Sigmoid colon (tissue), 7 donors: ENCODE measurements around the gene FOXL2NB. TPM values are rescaled to one million over a fixed set of nuclear protein-coding genes. Genes with fewer than 3 reads are reported as not detected.

Experiments
- DNase-seq: peaks from one replicate; pipeline ENCODE4 v3.0.0-alpha.2; 2019
- H3K27ac ChIP-seq, 4 donors: fragments of 200-600 bp; sonication (generic); one replicate each; pipeline ENCODE4 v1.5.1; 2016 to 2019; ENCODE audit warnings: mild to moderate bottlenecking in 1 of 4
- H3K27me3 ChIP-seq, 3 donors: fragments of 200-600 bp; sonication (generic); one replicate each; pipeline ENCODE4 v1.5.1; 2019; ENCODE audit warnings: mild to moderate bottlenecking in 1 of 3
- H3K36me3 ChIP-seq, 4 donors: fragments of 200-600 bp; sonication (generic); one replicate each; pipeline ENCODE4 v1.5.1; 2016 to 2019
- H3K4me1 ChIP-seq, 4 donors: fragments of 200-600 bp; sonication (generic); one replicate each; pipeline ENCODE4 v1.5.1; 2017 to 2019
- H3K4me3 ChIP-seq, 4 donors: fragments of 200-600 bp; sonication (generic); one replicate each; pipeline ENCODE4 v1.5.1; 2017 to 2019; ENCODE audit warnings: mild to moderate bottlenecking in 2 of 4, moderate library complexity in 1 of 4
- H3K9me3 ChIP-seq, 4 donors: fragments of 200-600 bp in 3 of 4; sonication (generic) in 3 of 4; one replicate each; pipeline versions ENCODE4 v1.5.1 to v1.6.1; 2013 to 2019
- EP300 ChIP-seq, 4 donors: sonication (generic); formaldehyde crosslinking; IDR thresholded peaks; one replicate each; pipeline ENCODE4 v1.6.1; 2017; ENCODE audit warnings: antibody characterized with exemption in 4 of 4
- POLR2A ChIP-seq, 2 donors: fragments of 450-650 bp; IDR thresholded peaks; one replicate each; pipeline ENCODE4 v1.6.1; 2016; ENCODE audit warnings: antibody characterized with exemption in 2 of 2, mild to moderate bottlenecking in 2 of 2, moderate library complexity in 2 of 2
- POLR2AphosphoS5 ChIP-seq, 4 donors: sonication (generic); formaldehyde crosslinking; IDR thresholded peaks; one replicate each; pipeline ENCODE4 v1.6.1; 2017; ENCODE audit warnings: antibody characterized with exemption in 4 of 4
- WGBS, 2 donors: extraction: QIAGEN DNeasy Blood & Tissue Kit; methylation state at CpG; one replicate each; pipeline ENCODE4 v1.1.7; 2013; 5-methylcytosine and 5-hydroxymethylcytosine counted together
- intact Hi-C: fragments of 100-400 bp; cut with DNase I; formaldehyde crosslinking; loops from one replicate; pipeline ENCODE4 v1.15.1; 2023
- polyA plus RNA-seq, 3 donors: library from polyadenylated mRNA; stranded (reverse); fragments of 200-250 nt; gene quantifications; one replicate each; pipeline ENCODE4 v1.2.3, GENCODE V29; 2013
- total RNA-seq, 4 donors: library from RNA; depleted of rRNA; stranded (reverse); fragments of >200 nt; gene quantifications; one replicate each; pipeline ENCODE4 v1.1.0, GENCODE V29; 2016
- TF ChIP-seq, protein P1 (sequence below), 4 experiments: fragments of 450-650 bp in 3 of 4; fragments of 200-600 bp in 1 of 4; IDR thresholded peaks; one replicate each; pipeline ENCODE4 v1.5.1; 2016 to 2019; ENCODE audit warnings: antibody characterized with exemption in 4 of 4, mild to moderate bottlenecking in 3 of 4, moderate library complexity in 2 of 4
- donor health status: healthy with polysubstance abuse.
- donor health status: Bipolar disorder and iron deficiency.
- donor health status: healthy.

The FOXL2NB gene
- total and polyA plus RNA-seq, 7 donors, result under 0.01 TPM; not detected in 6

DNA sequence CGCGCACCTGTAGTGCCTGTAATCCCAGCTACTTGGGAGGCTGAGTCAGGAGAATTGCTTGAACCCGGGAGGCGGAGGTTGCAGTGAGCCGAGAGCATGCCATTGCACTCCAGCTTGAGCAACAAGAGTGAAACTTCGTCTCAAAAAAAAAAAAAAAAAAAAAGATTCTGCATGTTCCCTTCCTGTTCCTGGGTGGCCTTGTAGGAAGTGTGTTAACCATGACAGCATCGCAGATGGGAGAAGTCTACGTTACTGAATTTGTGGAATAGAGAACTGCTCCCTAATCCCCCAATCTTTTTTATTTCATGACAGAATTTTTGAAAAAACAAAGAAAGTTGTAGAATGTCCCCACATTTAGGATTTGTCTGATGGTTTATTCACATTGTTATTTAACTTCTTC, 45.5 kb upstream of the FOXL2NB start:
- Histone ChIP-seq H3K9me3 (no peaks in the 10 kb centered on the region), H3K27me3 (no peaks in the 10 kb centered on the region), H3K27ac (no peak overlapping the region), H3K36me3 (no peaks in the 10 kb centered on the region), H3K4me3 (no peak overlapping the region), H3K4me1 (no peaks in the 10 kb centered on the region)
- TF ChIP-seq, protein P1, sequence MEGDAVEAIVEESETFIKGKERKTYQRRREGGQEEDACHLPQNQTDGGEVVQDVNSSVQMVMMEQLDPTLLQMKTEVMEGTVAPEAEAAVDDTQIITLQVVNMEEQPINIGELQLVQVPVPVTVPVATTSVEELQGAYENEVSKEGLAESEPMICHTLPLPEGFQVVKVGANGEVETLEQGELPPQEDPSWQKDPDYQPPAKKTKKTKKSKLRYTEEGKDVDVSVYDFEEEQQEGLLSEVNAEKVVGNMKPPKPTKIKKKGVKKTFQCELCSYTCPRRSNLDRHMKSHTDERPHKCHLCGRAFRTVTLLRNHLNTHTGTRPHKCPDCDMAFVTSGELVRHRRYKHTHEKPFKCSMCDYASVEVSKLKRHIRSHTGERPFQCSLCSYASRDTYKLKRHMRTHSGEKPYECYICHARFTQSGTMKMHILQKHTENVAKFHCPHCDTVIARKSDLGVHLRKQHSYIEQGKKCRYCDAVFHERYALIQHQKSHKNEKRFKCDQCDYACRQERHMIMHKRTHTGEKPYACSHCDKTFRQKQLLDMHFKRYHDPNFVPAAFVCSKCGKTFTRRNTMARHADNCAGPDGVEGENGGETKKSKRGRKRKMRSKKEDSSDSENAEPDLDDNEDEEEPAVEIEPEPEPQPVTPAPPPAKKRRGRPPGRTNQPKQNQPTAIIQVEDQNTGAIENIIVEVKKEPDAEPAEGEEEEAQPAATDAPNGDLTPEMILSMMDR (IDR thresholded peaks at IDR 0.05), result no peak
- TF ChIP-seq POLR2AphosphoS5 (IDR thresholded peaks at IDR 0.05) (no peak), POLR2A (IDR thresholded peaks at IDR 0.05) (no peak), EP300 (IDR thresholded peaks at IDR 0.05) (no peak)
- intact Hi-C loops, result no loop called here
- DNase-seq, result no peak
- 63 to 67% methylated on average over 8 of the region's 8 CpGs for WGBS, 2 donors

- TF ChIP-seq, protein P1 (IDR thresholded peaks at IDR 0.05), result no peak
- TF ChIP-seq EP300 (IDR thresholded peaks at IDR 0.05) (no peak), POLR2A (IDR thresholded peaks at IDR 0.05) (no peak), POLR2AphosphoS5 (IDR thresholded peaks at IDR 0.05) (no peak)
- H3K27ac ChIP-seq, result no peak overlapping the region
- 91 to 95% methylated on average over 1 of the region's 1 CpG for WGBS, 2 donors
- H3K9me3 ChIP-seq, result no peaks in the 10 kb centered on the region
- H3K4me3 ChIP-seq, result no peak overlapping the region
- intact Hi-C loops, result no loop called here
- no peaks in the 10 kb centered on the region for H3K27me3 ChIP-seq
- H3K36me3 ChIP-seq, result no peaks in the 10 kb centered on the region
- DNase-seq, result no peak
- no peaks in the 10 kb centered on the region for H3K4me1 ChIP-seq
Measured at GRCh38 chr3:138902171-138902570, 44.8 kb upstream of the FOXL2NB start.

GRCh38 chr3:138907539-138907938, 39.5 kb upstream of the FOXL2NB start:
- DNase-seq, result no peak
- intact Hi-C loops, result no loop called here
- Histone ChIP-seq H3K27ac (no peak overlapping the region), H3K27me3 (no peaks in the 10 kb centered on the region), H3K9me3 (no peaks in the 10 kb centered on the region), H3K4me3 (no peak overlapping the region), H3K36me3 (no peaks in the 10 kb centered on the region), H3K4me1 (no peaks in the 10 kb centered on the region)
- WGBS, 2 donors, result 82 to 86% methylated on average over 3 of the region's 3 CpGs
- TF ChIP-seq POLR2AphosphoS5 (IDR thresholded peaks at IDR 0.05) (no peak), EP300 (IDR thresholded peaks at IDR 0.05) (no peak), POLR2A (IDR thresholded peaks at IDR 0.05) (no peak)
- TF ChIP-seq, protein P1 (IDR thresholded peaks at IDR 0.05), result no peak

DNA sequence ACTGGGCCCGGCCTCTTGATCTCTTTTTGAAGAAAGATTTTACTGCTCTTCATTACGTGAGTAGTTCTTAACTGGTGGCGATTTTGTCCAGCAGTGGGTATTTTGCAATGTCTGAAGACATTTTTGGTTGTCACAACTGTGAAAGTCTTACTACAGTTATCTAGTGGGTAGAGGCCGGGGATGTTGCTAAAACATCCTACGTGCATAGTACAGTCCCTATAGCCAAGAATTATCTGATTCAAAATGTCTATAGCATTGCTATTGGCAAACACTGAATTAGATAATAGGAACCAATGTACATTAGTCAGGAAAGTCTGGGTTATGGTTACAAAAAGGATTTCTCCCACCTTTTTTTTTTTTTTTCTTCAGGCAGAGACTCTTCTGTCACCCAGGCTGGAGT, 38.2 kb upstream of the FOXL2NB start:
- Histone ChIP-seq H3K4me3 (no peak overlapping the region), H3K4me1 (no peaks in the 10 kb centered on the region), H3K36me3 (no peaks in the 10 kb centered on the region), H3K9me3 (no peaks in the 10 kb centered on the region), H3K27me3 (no peaks in the 10 kb centered on the region), H3K27ac (no peak overlapping the region)
- TF ChIP-seq POLR2A (IDR thresholded peaks at IDR 0.05), result no peak
- TF ChIP-seq, protein P1 (IDR thresholded peaks at IDR 0.05), result no peak
- TF ChIP-seq EP300 (IDR thresholded peaks at IDR 0.05), result no peak
- no peak for TF ChIP-seq POLR2AphosphoS5 (IDR thresholded peaks at IDR 0.05)
- intact Hi-C loops, result no loop called here
- no peak for DNase-seq
- WGBS, 2 donors, result 91 to 95% methylated on average over 5 of the region's 5 CpGs

DNA sequence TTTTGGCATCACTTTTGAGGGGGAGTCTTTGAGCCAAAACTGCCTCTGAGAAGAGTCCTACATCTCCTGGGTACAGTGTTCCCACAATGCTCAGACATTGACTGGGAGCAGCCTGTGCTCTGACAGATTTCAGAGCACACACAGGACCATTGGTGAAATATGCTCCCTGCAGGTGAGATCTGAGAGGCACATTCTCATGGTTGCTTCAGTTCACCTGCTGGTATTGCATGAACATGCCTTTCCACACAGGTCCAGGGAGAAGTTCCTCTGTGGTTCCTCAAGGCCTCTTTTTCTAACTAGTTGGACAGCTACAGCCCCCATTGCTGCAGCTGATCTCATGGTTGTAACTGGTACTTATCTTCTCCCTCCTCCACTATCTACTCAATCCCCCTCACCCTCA, 37.1 kb upstream of the FOXL2NB start:
- Histone ChIP-seq H3K27ac (no peak overlapping the region), H3K36me3 (no peaks in the 10 kb centered on the region), H3K9me3 (no peaks in the 10 kb centered on the region), H3K4me3 (no peak overlapping the region), H3K27me3 (no peaks in the 10 kb centered on the region), H3K4me1 (peaks cover 0 to 3% (median 2%) of the 10 kb centered on the region in 4 donors)
- DNase-seq, result no peak
- TF ChIP-seq POLR2AphosphoS5 (IDR thresholded peaks at IDR 0.05), result no peak
- intact Hi-C loops, result no loop called here
